HT-29 (cell line): ENCODE results near the gene TRABD2A. TPM values are rescaled to one million over a fixed set of nuclear protein-coding genes. Genes with fewer than 3 reads are reported as not detected.
"Not testable (repeated sequence)": the region's sequence is repeated elsewhere in the genome, so short reads cannot be mapped to it uniquely, and the experiment has no call there.

Experiments
- DNase-seq: peaks from one replicate; pipeline ENCODE4 v3.0.0-alpha.2; 2015; ENCODE audit warnings: low spot score
- total RNA-seq: library from RNA; depleted of rRNA; stranded (reverse); fragments of >200 nt; shearing (Covaris generic); gene quantifications from 2 replicates; pipeline ENCODE4 v1.2.3, GENCODE V29; 2014; rRNA removed

The TRABD2A gene
- total RNA-seq, 1 experiment from 2014 or later, result 2.3 TPM

DNA sequence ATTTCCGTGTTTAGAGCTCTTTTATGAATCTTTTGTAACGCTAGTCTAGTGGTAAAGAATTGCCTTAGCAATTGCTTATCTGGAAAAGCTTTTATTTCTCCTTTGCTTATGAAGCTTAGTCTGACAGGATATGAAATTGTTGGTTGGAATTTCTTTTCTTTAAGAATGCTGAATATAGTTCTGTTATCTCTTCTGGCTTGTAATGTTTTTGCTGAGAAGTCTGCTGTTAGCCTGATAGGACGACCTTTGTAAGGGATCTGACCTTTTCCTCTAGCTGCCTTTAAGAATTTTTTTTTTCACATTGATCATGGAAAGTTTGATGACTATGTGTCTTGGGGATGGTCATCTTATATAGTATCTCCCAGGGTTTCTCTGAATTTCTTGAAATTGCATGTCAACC lies 101.1 kb downstream of the TRABD2A start:
- DNase-seq, result no peak

DNA sequence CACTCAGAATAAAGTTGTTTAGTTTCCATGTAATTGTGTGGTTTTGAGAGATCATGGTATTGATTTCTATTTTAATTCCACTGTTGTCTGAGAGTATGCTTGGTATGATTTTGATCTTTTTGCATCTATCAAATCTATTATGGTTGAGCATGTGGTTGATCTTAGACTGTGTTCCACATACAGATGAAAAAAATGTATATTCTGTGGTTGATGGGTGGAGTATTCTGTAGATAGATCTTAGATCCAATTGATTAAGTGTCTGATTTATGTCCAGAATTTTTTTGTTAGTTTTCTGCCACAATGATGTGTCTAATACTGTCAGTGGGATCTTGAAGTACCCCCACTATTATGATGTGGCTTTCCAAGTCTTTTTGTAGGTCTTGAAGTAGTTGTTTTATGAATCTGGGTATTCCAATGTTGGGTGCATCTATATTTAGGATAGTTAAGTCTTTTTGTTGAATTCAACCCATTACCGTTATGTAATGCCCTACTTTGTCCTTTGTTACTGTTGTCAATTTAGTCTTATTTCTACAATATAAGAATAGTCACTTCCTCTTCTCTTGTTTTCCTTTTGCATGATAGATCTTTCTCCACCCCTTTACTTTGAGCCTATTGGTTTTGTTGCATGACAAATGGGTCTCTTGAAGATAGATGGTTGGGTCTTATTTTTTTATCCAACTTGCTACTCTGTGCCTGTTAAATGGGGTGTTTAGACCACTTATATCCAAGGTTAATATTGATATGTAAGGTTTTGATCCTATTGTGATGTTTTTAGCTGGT lies 101.8 kb downstream of the TRABD2A start:
- no peak for DNase-seq

GRCh38 chr2:84776011-84776410 lies 104.9 kb downstream of the TRABD2A start:
- DNase-seq, result no peak

DNA sequence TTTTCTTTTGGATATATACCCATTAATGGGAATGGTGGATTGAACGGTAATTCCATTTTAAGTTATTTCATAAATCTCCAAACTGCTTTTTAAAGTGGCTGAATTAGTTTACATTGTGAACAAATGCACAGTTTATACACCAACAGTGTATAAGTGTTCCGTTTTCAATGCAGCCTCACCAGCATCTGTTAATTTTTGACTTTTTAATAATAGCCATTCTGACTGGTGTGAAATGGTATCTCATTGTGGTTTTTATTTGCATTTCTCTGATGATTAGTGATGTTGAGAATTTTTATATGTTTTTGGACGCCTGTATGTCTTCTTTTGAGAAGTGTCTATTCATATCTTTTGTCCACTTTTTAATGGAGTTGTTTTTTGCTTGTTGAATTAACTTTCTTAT lies 107.3 kb downstream of the TRABD2A start:
- DNase-seq, result not testable (repeated sequence)

Other genes with a start within 250 kb of the TRABD2A start
- gene TMSB10, start 24.6 kb upstream of the TRABD2A start, total RNA-seq, result 4,823 and 6,107 TPM in 2 replicates
- gene KCMF1, start 90.1 kb upstream of the TRABD2A start, total RNA-seq, result 39.2 and 47.6 TPM in 2 replicates